HEK293T (cell line): ENCODE data around the gene COL19A1.

Experiments used
- ARNT ChIP-seq: fragments of 450-650 bp; IDR thresholded peaks from 2 replicates; pipeline ENCODE4 v1.6.1; 2017; ENCODE audit warnings: mild to moderate bottlenecking
- BHLHE40 ChIP-seq: fragments of 450-650 bp; IDR thresholded peaks from 2 replicates; pipeline ENCODE4 v1.6.1; 2016; ENCODE audit warnings: mild to moderate bottlenecking, moderate library complexity, borderline replicate concordance
- CTBP1 ChIP-seq: fragments of 450-650 bp; IDR thresholded peaks from 2 replicates; pipeline ENCODE4 v1.6.1; 2016; ENCODE audit warnings: borderline replicate concordance
- ELF4 ChIP-seq: fragments of 450-650 bp; IDR thresholded peaks from 2 replicates; pipeline ENCODE4 v1.6.1; 2017; ENCODE audit warnings: antibody characterized with exemption
- FOXA1 ChIP-seq: fragments of 450-650 bp; IDR thresholded peaks from 2 replicates; pipeline ENCODE4 v1.6.1; 2016; ENCODE audit warnings: mild to moderate bottlenecking
- FOXK2 ChIP-seq: fragments of 450-650 bp; IDR thresholded peaks from 2 replicates; pipeline ENCODE4 v1.6.1; 2016; ENCODE audit warnings: mild to moderate bottlenecking
- FOXM1 ChIP-seq: fragments of 450-650 bp; IDR thresholded peaks from 2 replicates; pipeline ENCODE4 v1.6.1; 2017; ENCODE audit warnings: mild to moderate bottlenecking, borderline replicate concordance
- LEF1 ChIP-seq: fragments of 450-650 bp; IDR thresholded peaks from 2 replicates; pipeline ENCODE4 v1.6.1; 2017; ENCODE audit warnings: mild to moderate bottlenecking, borderline replicate concordance
- NFRKB ChIP-seq: fragments of 450-650 bp; IDR thresholded peaks from 2 replicates; pipeline ENCODE4 v1.6.1; 2016; ENCODE audit warnings: mild to moderate bottlenecking, moderate library complexity
- PKNOX1 ChIP-seq: fragments of 450-650 bp; IDR thresholded peaks from 2 replicates; pipeline ENCODE4 v1.6.1; 2016
- SP1 ChIP-seq: fragments of 450-650 bp; IDR thresholded peaks from 2 replicates; pipeline ENCODE4 v1.6.1; 2017
- SUZ12 ChIP-seq: fragments of 450-650 bp; IDR thresholded peaks from 2 replicates; pipeline ENCODE4 v1.6.1; 2016; ENCODE audit warnings: mild to moderate bottlenecking
- TARDBP ChIP-seq: fragments of 450-650 bp; IDR thresholded peaks from 2 replicates; pipeline ENCODE4 v1.6.1; 2016
- ZNF384 ChIP-seq: fragments of 450-650 bp; IDR thresholded peaks from 2 replicates; pipeline ENCODE4 v1.6.1; 2016

- TF ChIP-seq FOXM1 (no peak), SP1 (no peak), PKNOX1 (no peak), SUZ12 (no peak), TARDBP (no peak), NFRKB (no peak), ZNF384 (no peak), BHLHE40 (no peak), ELF4 (no peak), FOXK2 (no peak), ARNT (no peak), CTBP1 (no peak), FOXA1 (no peak), LEF1 (no peak)
Observed at GRCh38 chr6:69820018-69820417, 46.3 kb upstream of the COL19A1 start.
